Fibroblast of skin of right quadriceps (primary cell): ENCODE results near the gene NASP.

Source experiments
- DNase-seq: peaks from one replicate; pipeline ENCODE4 v3.0.0-alpha.2; 2013

The NASP gene

DNA sequence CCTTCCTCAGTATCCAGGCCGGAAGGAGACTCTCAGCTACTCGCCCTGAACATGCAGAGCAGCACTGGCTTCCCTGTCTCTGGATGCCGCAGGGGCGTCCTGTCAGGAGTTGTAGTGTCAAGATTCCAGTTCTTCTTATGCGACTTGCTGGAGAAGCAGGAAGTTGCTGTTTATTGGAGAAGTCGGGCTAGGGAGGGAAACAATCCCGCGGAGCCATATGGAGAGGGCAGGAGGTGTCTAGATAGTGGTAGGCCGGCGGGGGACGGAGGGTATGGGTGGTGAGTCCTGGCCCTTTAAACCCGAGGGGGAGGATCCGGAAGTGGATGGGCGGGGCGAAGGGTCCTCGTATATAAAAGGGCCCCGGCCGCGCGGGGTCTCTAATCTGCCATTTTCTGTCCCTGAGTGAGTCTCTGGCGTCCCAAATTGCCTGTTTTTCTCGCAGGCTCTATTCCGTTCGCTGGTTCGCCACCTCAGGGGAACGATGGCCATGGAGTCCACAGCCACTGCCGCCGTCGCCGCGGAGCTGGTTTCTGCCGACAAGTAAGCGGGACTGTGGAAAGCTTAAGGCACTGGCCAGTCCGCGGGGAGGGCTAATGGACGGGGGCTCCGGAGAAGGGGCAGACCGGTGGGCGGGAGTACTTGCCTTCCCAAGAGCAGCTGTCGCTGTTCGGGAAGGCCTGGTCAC, at the start of gene NASP:
Gene NASP, plus strand, starts transcription at position 376 of the 685 bp plus-strand sequence. Its CDS starts 106 bp downstream, at position 482.
- peak; percentile 84 for DNase-seq

DNA sequence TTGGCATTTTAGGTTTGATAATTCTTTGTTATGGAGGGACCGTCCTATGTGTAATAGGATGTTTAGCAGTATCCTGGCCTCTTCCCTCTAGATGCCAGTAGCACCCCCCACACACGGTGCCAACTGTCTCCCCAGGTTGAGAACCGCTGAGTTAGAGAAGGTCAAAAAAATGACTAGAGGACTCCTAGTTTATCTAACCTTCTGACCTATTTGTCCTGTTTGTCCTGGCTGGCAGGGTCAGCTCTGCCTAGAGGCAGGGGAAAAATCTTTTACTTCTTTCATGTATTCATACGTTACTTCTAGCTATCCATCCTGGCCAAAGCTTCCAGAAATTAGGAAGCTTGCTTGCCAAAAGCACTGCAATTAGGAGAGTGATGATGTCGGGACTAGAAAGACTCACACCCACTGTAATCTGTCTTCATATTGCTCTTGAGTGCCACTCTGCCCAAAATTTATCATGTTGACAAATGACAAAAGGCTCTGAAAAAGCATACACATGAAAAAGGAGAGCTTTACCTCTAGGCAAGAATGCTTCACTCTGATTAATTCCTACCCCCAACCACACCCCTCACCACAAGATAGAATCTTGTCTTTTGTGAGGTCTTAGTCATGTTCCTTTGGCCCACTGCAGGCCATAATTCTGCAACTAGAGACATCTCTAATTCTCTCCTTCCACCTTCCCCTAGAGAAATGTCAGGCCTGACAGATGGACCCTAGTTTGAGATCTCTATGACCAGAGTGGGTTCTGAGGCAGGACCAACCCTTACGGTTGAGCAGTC, 47.7 kb upstream of the NASP start:
- DNase-seq, result no peak

GRCh38 chr1:45536886-45537285, 47.0 kb upstream of the NASP start:
- no peak for DNase-seq

DNA sequence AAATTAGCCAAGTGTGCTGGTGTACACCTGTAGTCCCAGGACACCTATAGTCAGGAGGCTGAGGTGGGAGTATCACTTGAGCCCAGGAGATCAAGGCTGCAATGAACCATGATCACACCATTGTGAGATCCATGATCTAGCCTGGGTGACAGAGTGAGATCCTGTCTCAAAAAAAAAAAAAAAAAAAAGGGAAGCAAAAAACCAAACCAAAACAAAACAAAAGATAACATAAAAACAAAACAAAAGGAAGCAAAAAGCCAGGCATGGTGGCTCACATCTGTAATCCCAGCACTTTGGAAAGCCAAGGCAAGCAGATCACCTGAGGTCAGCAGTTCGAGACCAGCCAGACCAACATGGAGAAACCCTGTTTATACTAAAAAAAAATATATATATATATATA, 42.6 kb upstream of the NASP start:
- DNase-seq, result no peak

- no peak for DNase-seq
Measured at GRCh38 chr1:45542591-45542990, 41.2 kb upstream of the NASP start.

- no peak for DNase-seq
Measured at GRCh38 chr1:45543581-45544417, 40.0 kb upstream of the NASP start.

DNA sequence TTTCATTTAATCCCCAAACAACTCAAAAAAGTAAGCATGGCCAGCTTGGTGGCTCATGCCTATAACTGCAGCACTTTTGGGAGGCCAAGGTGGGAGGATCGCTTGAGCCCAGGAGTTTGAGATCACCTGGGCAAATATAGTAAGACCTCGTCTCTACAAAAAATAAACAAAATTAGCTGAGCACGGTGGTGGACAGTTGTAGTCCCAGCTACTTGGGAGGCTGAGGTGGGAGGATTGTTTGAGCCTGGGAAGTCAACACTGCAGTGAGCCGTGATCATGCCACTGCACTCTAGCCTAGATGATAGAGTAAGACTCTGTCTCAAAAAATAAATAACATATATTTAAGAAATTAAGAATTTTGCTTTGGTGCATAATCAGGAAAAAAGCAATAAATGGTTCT, 39.3 kb upstream of the NASP start:
- DNase-seq, result no peak

- DNase-seq, result no peak
Measured at GRCh38 chr1:45545019-45545493, 38.8 kb upstream of the NASP start.

- no peak for DNase-seq
Measured at GRCh38 chr1:45545553-45546310, 38.1 kb upstream of the NASP start.

- DNase-seq, result peak; percentile 88
Measured at GRCh38 chr1:45550401-45551351, 33.2 kb upstream of the NASP start, which contains the start of gene AKR1A1. Gene AKR1A1 (plus strand): TSS chr1:45550826. CDS start chr1:45561795, 10,969 bp downstream.

DNA sequence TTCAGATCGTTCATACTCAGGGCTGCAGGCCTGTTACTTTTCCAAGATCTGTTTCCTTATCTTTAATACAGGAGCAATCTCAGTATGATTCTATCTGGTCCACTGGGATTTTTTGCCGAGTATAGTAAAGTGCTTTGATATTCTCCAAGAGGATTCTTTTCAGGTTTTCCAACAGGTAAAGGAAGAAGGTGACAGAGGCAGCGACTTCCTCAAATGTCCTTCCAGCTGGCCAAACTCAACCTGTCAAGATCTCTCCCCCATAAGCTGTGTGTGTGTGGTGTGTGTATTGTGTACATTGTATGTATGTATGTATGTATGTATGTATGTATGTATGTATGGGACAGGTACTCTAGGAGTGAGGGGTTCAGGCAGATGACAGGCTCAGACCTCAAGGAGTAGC, 32.2 kb upstream of the NASP start:
- DNase-seq, result no peak

DNA sequence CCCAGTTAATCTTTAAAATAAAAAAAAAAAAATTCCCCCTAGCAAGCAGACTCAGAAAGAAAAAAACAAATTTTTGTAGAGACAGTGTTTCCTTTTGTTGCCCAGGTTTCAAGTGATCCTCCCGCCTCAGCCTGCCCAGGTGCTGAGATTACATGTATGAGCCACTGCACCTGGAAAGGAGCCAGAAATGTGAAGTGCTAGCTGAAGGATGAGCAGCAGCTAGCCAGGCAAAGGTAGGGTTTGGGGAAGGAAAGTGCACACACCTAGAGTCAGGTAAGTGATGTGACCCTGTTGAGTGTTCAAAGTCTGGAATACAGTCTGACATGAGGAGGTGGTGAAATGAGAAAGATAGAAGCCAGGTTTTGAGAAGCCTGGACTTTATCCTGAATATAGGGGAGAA, 31.5 kb upstream of the NASP start:
- no peak for DNase-seq

GRCh38 chr1:45554198-45554597, 29.6 kb upstream of the NASP start:
- DNase-seq, result no peak

GRCh38 chr1:45557422-45557944, 26.4 kb upstream of the NASP start:
- no peak for DNase-seq

- no peak for DNase-seq
Measured at GRCh38 chr1:45563843-45564242, 20.0 kb upstream of the NASP start.

GRCh38 chr1:45566722-45567121, 17.1 kb upstream of the NASP start:
- DNase-seq, result no peak

DNA sequence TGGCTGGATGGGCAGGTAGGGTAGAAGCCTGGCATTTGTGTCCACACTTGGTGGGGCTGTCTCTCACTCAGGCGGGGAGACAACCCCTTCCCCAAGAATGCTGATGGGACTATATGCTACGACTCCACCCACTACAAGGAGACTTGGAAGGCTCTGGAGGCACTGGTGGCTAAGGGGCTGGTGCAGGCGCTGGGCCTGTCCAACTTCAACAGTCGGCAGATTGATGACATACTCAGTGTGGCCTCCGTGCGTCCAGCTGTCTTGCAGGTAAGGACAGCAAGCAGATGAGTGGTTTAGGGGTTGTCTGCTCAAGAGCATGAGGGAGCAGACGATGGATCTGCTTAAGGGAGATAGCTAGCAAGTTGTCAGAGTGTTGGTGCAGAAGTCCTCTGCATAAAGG, 15.9 kb upstream of the NASP start:
- DNase-seq, result no peak

- DNase-seq, result no peak
Measured at GRCh38 chr1:45568421-45568820, 15.4 kb upstream of the NASP start.

GRCh38 chr1:45569571-45569961, 14.3 kb upstream of the NASP start:
- DNase-seq, result no peak

DNA sequence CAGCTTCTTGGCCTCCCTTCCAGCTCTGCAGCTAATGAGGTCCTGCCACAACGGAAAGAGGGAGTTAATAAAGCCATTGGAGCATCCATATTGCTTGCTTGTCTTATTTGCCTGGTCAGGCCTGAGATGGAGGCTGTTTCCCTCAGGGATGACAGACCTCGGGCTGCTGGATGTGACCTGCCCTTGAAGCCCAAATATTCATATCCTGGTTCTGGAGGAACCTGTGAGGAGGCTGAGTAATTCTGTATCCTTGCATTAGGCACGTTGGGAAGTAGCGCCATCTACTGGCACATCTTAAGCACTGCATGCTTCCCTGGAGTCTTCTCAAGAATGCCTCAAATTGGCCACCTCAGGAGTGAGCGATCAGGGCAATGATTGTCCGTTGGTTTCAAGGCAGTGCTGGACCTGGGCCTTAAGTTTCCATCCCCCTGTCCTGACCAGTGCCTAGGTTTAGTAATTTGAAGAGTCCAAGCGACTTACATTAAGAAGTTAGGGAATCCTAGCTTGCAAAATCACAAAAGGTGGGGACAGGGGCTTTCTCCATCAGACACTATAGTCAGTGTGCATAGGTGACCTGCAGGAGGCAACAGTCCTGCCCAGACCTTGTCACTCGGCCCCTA, 13.8 kb upstream of the NASP start:
- DNase-seq, result peak; percentile 66

GRCh38 chr1:45570631-45571030, 13.2 kb upstream of the NASP start:
- no peak for DNase-seq
